ENCODE measurements around the gene NEDD9.

NEDD9 gene

GRCh38 chr6:11163932-11164331 lies 68.5 kb downstream of the NEDD9 start:
- no peak for TF ChIP-seq CTCF (IDR thresholded peaks at IDR 0.05; ENCODE audit: insufficient read depth, low read length, missing control alignments)
- POLR2A ChIA-PET: no interaction called here
- DNase-seq (ENCODE audit: low read depth, low spot score): no peak
- no peak overlapping the region for H3K4me3 ChIP-seq (ENCODE audit: low read depth, low read length)
- CTCF ChIA-PET: interaction anchor here (1.2 to 1.7 kb wide), 2 partner anchors 8 to 19 kb away, joined by 4 to 12 read pairs; no protein-coding TSS in a partner anchor

GRCh38 chr6:11162262-11162661 lies 70.2 kb downstream of the NEDD9 start:
- ChIA-PET CTCF (interaction anchor here (1.7 kb wide), 2 partner anchors 10 to 17 kb away, joined by 3 to 12 read pairs; no protein-coding TSS in a partner anchor), POLR2A (no interaction called here)
- H3K4me3 ChIP-seq (ENCODE audit: low read depth, low read length): no peak overlapping the region
- DNase-seq (ENCODE audit: low read depth, low spot score): no peak
- no peak for TF ChIP-seq CTCF (IDR thresholded peaks at IDR 0.05; ENCODE audit: insufficient read depth, low read length, missing control alignments)

- CTCF ChIA-PET: interaction anchor here (0.9 to 1.3 kb wide), 3 partner anchors 14 to 334 kb away, joined by 3 to 4 read pairs (median 4); no protein-coding TSS in a partner anchor
- TF ChIP-seq CTCF (IDR thresholded peaks at IDR 0.05; ENCODE audit: insufficient read depth, low read length, missing control alignments): no peak
- POLR2A ChIA-PET: no interaction called here
- DNase-seq (ENCODE audit: low read depth, low spot score): no peak
- no peak overlapping the region for H3K4me3 ChIP-seq (ENCODE audit: low read depth, low read length)
Measured at GRCh38 chr6:11161031-11161956, 71.2 kb downstream of the NEDD9 start.

- no peak for DNase-seq (ENCODE audit: low read depth, low spot score)
- ChIA-PET POLR2A (no interaction called here), CTCF (interaction anchor here (1.5 to 1.8 kb wide), 2 partner anchors 13 to 336 kb away, joined by 7 read pairs; no protein-coding TSS in a partner anchor)
- no peak for TF ChIP-seq CTCF (IDR thresholded peaks at IDR 0.05; ENCODE audit: insufficient read depth, low read length, missing control alignments)
- H3K4me3 ChIP-seq (ENCODE audit: low read depth, low read length): no peak overlapping the region
Measured at GRCh38 chr6:11160199-11160598, 72.3 kb downstream of the NEDD9 start.

GRCh38 chr6:11155589-11155988 lies 76.9 kb downstream of the NEDD9 start:
- ChIA-PET POLR2A (no interaction called here), CTCF (interaction anchor here (1.3 to 3.7 kb wide), 4 partner anchors 11 to 420 kb away, joined by 4 to 13 read pairs (median 6); no protein-coding TSS in a partner anchor)
- no peak for DNase-seq (ENCODE audit: low read depth, low spot score)
- H3K4me3 ChIP-seq (ENCODE audit: low read depth, low read length): no peak overlapping the region
- TF ChIP-seq CTCF (IDR thresholded peaks at IDR 0.05; ENCODE audit: insufficient read depth, low read length, missing control alignments): no peak

- POLR2A ChIA-PET: no interaction called here
- no peak overlapping the region for H3K4me3 ChIP-seq (ENCODE audit: low read depth, low read length)
- CTCF ChIA-PET: interaction anchor here (3.5 to 3.7 kb wide), 2 partner anchors 19 to 343 kb away, joined by 11 to 13 read pairs; no protein-coding TSS in a partner anchor
- TF ChIP-seq CTCF (IDR thresholded peaks at IDR 0.05; ENCODE audit: insufficient read depth, low read length, missing control alignments): no peak
- no peak for DNase-seq (ENCODE audit: low read depth, low spot score)
Measured at GRCh38 chr6:11153447-11153846, 79.0 kb downstream of the NEDD9 start.

All from AG04449 (cell line).